A673 (cell line): ENCODE results near the gene DEFB108B.
"Not testable (repeated sequence)": the region's sequence is repeated elsewhere in the genome, so short reads cannot be mapped to it uniquely, and the experiment has no call there.

Experiments
- CTCF ChIP-seq: fragments of 300-800, 200-600 bp; sonication (generic); conservative IDR thresholded peaks from 2 replicates; pipeline ENCODE4 v1.5.1; 2017; ENCODE audit warnings: low read depth, mild to moderate bottlenecking, antibody characterized with exemption, low read length, moderate library complexity, mixed read lengths
- EZH2 ChIP-seq: fragments of 200-600 bp; sonication (generic); IDR thresholded peaks from 2 replicates; pipeline ENCODE4 v1.6.1; 2017; ENCODE audit warnings: borderline replicate concordance, low read depth, mild to moderate bottlenecking, mixed read lengths, antibody characterized with exemption, low read length; ENCODE audit not compliant: poor library complexity, severe bottlenecking

GRCh38 chr11:71801026-71801425 lies 32.0 kb upstream of the DEFB108B start:
- TF ChIP-seq EZH2, CTCF: not testable (repeated sequence)
